ENCODE measurements around the gene AARS2.

DNA sequence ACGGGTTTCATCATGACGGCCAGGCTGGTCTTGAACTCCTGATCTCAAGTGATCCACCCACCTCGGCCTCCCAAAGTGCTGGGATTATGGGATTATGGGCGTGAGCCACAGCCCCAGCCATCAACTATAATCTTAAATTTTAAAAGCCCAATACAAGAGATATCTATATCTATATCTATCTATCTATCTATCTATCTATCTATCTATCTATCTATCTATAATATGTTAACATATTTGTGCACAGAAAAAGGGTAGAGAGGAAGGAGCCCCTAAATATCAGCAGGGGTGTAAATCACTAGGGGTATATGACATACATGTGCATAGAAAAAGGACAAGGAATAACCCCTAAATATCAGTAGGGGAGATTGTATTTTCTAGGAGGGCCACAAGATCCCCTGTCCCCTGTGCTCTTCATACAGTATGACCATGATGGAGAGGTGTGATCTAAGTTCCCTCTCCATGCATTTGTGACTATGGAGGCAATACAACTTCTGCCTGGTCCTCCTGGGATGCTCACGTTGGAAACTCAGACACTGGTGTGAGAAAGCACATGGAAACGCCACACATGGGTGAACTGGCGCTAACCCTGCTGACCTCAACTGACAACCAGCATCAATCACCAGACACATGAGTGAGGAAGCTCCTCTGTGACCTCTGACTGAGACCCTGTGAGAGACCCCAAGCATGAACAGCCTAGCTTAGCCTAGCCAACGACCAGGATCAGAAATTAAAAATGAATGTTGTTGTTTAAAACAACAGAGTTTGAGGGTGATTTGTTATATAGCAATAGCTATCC, 28.1 kb upstream of the AARS2 start:
- TF ChIP-seq, protein P1, sequence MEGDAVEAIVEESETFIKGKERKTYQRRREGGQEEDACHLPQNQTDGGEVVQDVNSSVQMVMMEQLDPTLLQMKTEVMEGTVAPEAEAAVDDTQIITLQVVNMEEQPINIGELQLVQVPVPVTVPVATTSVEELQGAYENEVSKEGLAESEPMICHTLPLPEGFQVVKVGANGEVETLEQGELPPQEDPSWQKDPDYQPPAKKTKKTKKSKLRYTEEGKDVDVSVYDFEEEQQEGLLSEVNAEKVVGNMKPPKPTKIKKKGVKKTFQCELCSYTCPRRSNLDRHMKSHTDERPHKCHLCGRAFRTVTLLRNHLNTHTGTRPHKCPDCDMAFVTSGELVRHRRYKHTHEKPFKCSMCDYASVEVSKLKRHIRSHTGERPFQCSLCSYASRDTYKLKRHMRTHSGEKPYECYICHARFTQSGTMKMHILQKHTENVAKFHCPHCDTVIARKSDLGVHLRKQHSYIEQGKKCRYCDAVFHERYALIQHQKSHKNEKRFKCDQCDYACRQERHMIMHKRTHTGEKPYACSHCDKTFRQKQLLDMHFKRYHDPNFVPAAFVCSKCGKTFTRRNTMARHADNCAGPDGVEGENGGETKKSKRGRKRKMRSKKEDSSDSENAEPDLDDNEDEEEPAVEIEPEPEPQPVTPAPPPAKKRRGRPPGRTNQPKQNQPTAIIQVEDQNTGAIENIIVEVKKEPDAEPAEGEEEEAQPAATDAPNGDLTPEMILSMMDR (IDR thresholded peaks at IDR 0.05), result no peak
- no peak for TF ChIP-seq POLR2A (IDR thresholded peaks at IDR 0.05)

Measured in uterus (tissue), 2 donors.